IMR-90 (cell line): Measurements from ENCODE around the gene TIPRL. TPM values are rescaled to one million over a fixed set of nuclear protein-coding genes. Genes with fewer than 3 reads are reported as not detected.

Experiments used
- ATAC-seq: fragments of 200-7000 bp; cut with Tn5 transposase; 2 replicates; pipeline ENCODE4 v1.9.1; 2020; ENCODE audit warnings: low read depth, mild to moderate bottlenecking, moderate library complexity
- BruUV-seq: library from RNA; stranded (reverse); fragments of 400-500 nt; replicated peaks from 2 replicates; lab custom pipeline; 2021; lab: Mats Ljungman, UMichigan
- CTCF ChIA-PET: fragments of 300-600 bp; formaldehyde crosslinking; extraction: SDS; loops from one replicate; lab custom pipeline; 2021; ENCODE audit warnings: antibody characterized with exemption; lab: Yijun Ruan, JAX
- POLR2A ChIA-PET: fragments of 300-600 bp; sonication (Branson Sonifier 250); formaldehyde crosslinking; loops from one replicate; lab custom pipeline; 2022; ENCODE audit warnings: antibody characterized with exemption; ENCODE audit not compliant: unreplicated experiment; lab: Charles Lee
- DNase-seq: peaks from one replicate; pipeline ENCODE4 v3.0.0; 2013
- H2AFZ ChIP-seq: replicated peaks from 2 replicates; pipeline ENCODE3; 2013; ENCODE audit warnings: low read length, mild to moderate bottlenecking; ENCODE audit not compliant: poor library complexity
- H2AK5ac ChIP-seq: 2 replicates; pipeline ENCODE4 v1.6.1; 2013; ENCODE audit warnings: low read depth, low read length, inconsistent platforms
- H2AK9ac ChIP-seq: replicated peaks from 2 replicates; pipeline ENCODE3; 2013; ENCODE audit warnings: mild to moderate bottlenecking, low read depth, low read length, moderate library complexity; ENCODE audit not compliant: poor library complexity
- H2BK120ac ChIP-seq: 2 replicates; pipeline ENCODE4 v1.6.1; 2013; ENCODE audit warnings: low read depth, low read length, inconsistent platforms
- H2BK15ac ChIP-seq: 3 replicates; pipeline ENCODE4 v1.6.1; 2013; ENCODE audit warnings: low read depth, low read length, inconsistent platforms
- H2BK20ac ChIP-seq: 2 replicates; pipeline ENCODE4 v1.6.1; 2013; ENCODE audit warnings: low read depth, mild to moderate bottlenecking, inconsistent platforms, low read length, moderate library complexity
- H2BK5ac ChIP-seq: 2 replicates; pipeline ENCODE4 v1.6.1; 2013; ENCODE audit warnings: mild to moderate bottlenecking, low read depth, low read length, inconsistent platforms; ENCODE audit not compliant: poor library complexity, severe bottlenecking
- H3K14ac ChIP-seq: replicated peaks from 2 replicates; pipeline ENCODE4 v1.6.1; 2013; ENCODE audit warnings: low read depth, low read length, inconsistent platforms
- H3K18ac ChIP-seq: 2 replicates; pipeline ENCODE4 v1.6.1; 2013; ENCODE audit warnings: low read depth, low read length, control low read depth
- H3K23ac ChIP-seq: 2 replicates; pipeline ENCODE4 v1.6.1; 2013; ENCODE audit warnings: low read depth, low read length, inconsistent platforms
- H3K27ac ChIP-seq: 2 replicates; pipeline ENCODE4 v1.5.1; 2013; ENCODE audit warnings: mild to moderate bottlenecking, control low read depth, low read length; ENCODE audit not compliant: insufficient read depth
- H3K27me3 ChIP-seq: 2 replicates; pipeline ENCODE4 v1.6.1; 2013; ENCODE audit warnings: low read length; ENCODE audit not compliant: control insufficient read depth, insufficient read depth
- H3K36me3 ChIP-seq: 2 replicates; pipeline ENCODE4 v1.6.1; 2013; ENCODE audit warnings: low read length, mixed read lengths; ENCODE audit not compliant: control insufficient read depth, insufficient read depth
- H3K4ac ChIP-seq: 2 replicates; pipeline ENCODE4 v1.6.1; 2013; ENCODE audit warnings: low read depth, low read length, inconsistent platforms
- H3K4me1 ChIP-seq: 2 replicates; pipeline ENCODE4 v1.6.1; 2013; ENCODE audit warnings: low read length, mixed read lengths; ENCODE audit not compliant: control insufficient read depth, insufficient read depth
- H3K4me2 ChIP-seq: 2 replicates; pipeline ENCODE4 v1.6.1; 2013; ENCODE audit warnings: low read depth, mild to moderate bottlenecking, control low read depth, low read length, moderate library complexity
- H3K4me3 ChIP-seq: 2 replicates; pipeline ENCODE4 v1.5.1; 2013; ENCODE audit warnings: low read depth, mild to moderate bottlenecking, control low read depth, low read length, moderate library complexity; ENCODE audit not compliant: insufficient read depth
- H3K56ac ChIP-seq: 2 replicates; pipeline ENCODE4 v1.6.1; 2013; ENCODE audit warnings: low read length, inconsistent platforms; ENCODE audit not compliant: insufficient read depth; ENCODE audit errors: extremely low read depth
- H3K79me1 ChIP-seq, 2 experiments: 2 replicates each; pipeline ENCODE4 v1.6.1; 2013; ENCODE audit warnings: low read length in 2 of 2, inconsistent platforms in 1 of 2, low read depth in 1 of 2
- H3K9ac ChIP-seq: 2 replicates; pipeline ENCODE4 v1.6.1; 2013; ENCODE audit warnings: low read depth, low read length, control low read depth
- H3K9me1 ChIP-seq: 2 replicates; pipeline ENCODE4 v1.6.1; 2013; ENCODE audit warnings: low read length, inconsistent platforms; ENCODE audit not compliant: insufficient read depth
- H3K9me3 ChIP-seq: 2 replicates; pipeline ENCODE4 v1.6.1; 2013; ENCODE audit warnings: low read length; ENCODE audit not compliant: control insufficient read depth, insufficient read depth
- H4K20me1 ChIP-seq: 2 replicates; pipeline ENCODE4 v1.6.1; 2013; ENCODE audit warnings: low read length, inconsistent platforms; ENCODE audit not compliant: insufficient read depth
- H4K5ac ChIP-seq: 2 replicates; pipeline ENCODE4 v1.6.1; 2013; ENCODE audit warnings: mild to moderate bottlenecking, low read depth, low read length, control low read depth
- H4K8ac ChIP-seq, 2 experiments: 2 replicates each; pipeline ENCODE4 v1.6.1; 2013; ENCODE audit warnings: low read depth in 2 of 2, low read length in 2 of 2, control low read depth in 1 of 2, inconsistent platforms in 1 of 2
- H4K91ac ChIP-seq: 2 replicates; pipeline ENCODE4 v1.6.1; 2013; ENCODE audit warnings: low read depth, low read length, inconsistent platforms; ENCODE audit not compliant: insufficient read depth
- CEBPB ChIP-seq: IDR thresholded peaks from 2 replicates; pipeline ENCODE4 v1.6.1; 2012; ENCODE audit warnings: low read depth, low read length, improper control_type of control experiment
- ELK1 ChIP-seq: fragments of 150-350 bp; IDR thresholded peaks from 2 replicates; pipeline ENCODE4 v1.6.1; 2016; ENCODE audit warnings: low read depth, mild to moderate bottlenecking, low read length, moderate library complexity, borderline replicate concordance
- FOS ChIP-seq: fragments of 150-350 bp; IDR thresholded peaks from 2 replicates; pipeline ENCODE4 v1.6.1; 2016; ENCODE audit warnings: low read depth, low read length
- MXI1 ChIP-seq: IDR thresholded peaks from 2 replicates; pipeline ENCODE4 v1.6.1; 2012; ENCODE audit warnings: low read depth, mild to moderate bottlenecking, low read length, moderate library complexity, borderline replicate concordance
- NFE2L2 ChIP-seq: fragments of 150-350 bp; IDR thresholded peaks from 2 replicates; pipeline ENCODE4 v1.6.1; 2016; ENCODE audit warnings: low read depth, mild to moderate bottlenecking, low read length
- RAD21 ChIP-seq: IDR thresholded peaks from 2 replicates; pipeline ENCODE4 v1.6.1; 2012; ENCODE audit warnings: low read length, improper control_type of control experiment
- SMC3 ChIP-seq: fragments of 150-350 bp; IDR thresholded peaks from 2 replicates; pipeline ENCODE4 v1.6.1; 2016; ENCODE audit warnings: low read depth, mild to moderate bottlenecking, antibody characterized with exemption, low read length, moderate library complexity
- WGBS, 2 experiments: methylation state at CpG; one replicate each; pipeline versions ENCODE4 v1.1.5 to v1.1.7; 2013; ENCODE audit warnings: missing lambda C conversion rate in 2 of 2; ENCODE audit not compliant: insufficient read length in 1 of 2; ENCODE audit errors: extremely low coverage in 2 of 2; 5-methylcytosine and 5-hydroxymethylcytosine counted together
- dilution Hi-C: fragments of 300-500 bp; cut with HindIII; formaldehyde crosslinking; loops from one replicate; pipeline ENCODE4 v1.14.3; 2018; ENCODE audit warnings: low sequenced_read_pairs; ENCODE audit not compliant: unreplicated experiment
- in situ Hi-C: fragments of 300-500 bp; cut with MboI; formaldehyde crosslinking; loops from 3 replicates; pipeline ENCODE4 v1.14.3; 2019; ENCODE audit warnings: low sequenced_read_pairs, inconsistent platforms, mixed read lengths
- intact Hi-C: fragments of 100-400 bp; cut with micrococcal nuclease; formaldehyde crosslinking; loops from 2 replicates; pipeline ENCODE4 v1.10.0; 2022
- polyA plus RNA-seq, 3 experiments: library from polyadenylated mRNA; depleted of rRNA; stranded (reverse); fragments of >200 nt; gene quantifications; 2 replicates each; pipeline ENCODE4 v1.2.3, GENCODE V29; 2012; ENCODE audit warnings: low replicate concordance in 1 of 3
- total RNA-seq: library from RNA; depleted of rRNA; stranded (reverse); fragments of >200 nt; gene quantifications from 2 replicates; pipeline ENCODE4 v1.2.3, GENCODE V29; 2012
- TF ChIP-seq, protein P1 (sequence below): conservative IDR thresholded peaks from 2 replicates; pipeline ENCODE4 v1.5.1; 2012; ENCODE audit warnings: mild to moderate bottlenecking, low read depth, low read length, improper control_type of control experiment

The TIPRL gene
- total and polyA plus RNA-seq, 2 of the 4 experiments (the other 2 are of a cell fraction) = 15.4 to 23.8 TPM

GRCh38 chr1:168202941-168203654, 24.3 kb downstream of the TIPRL start:
- dilution Hi-C loops = no loop called here

More at GRCh38 chr1:168202941-168203654, 24.3 kb downstream of the TIPRL start:
- DNase-seq (peak; percentile 81), ATAC-seq (peak; percentile 66)
- H3K23ac ChIP-seq = no peak overlapping the region
- H3K9me1 ChIP-seq = no peaks in the 10 kb centered on the region
- H3K79me1 ChIP-seq = no peaks in the 10 kb centered on the region
- no peak overlapping the region for H3K4me2 ChIP-seq
- no peak overlapping the region for H2BK120ac ChIP-seq
- H3K4me1 ChIP-seq = peaks cover 2% of the 10 kb centered on the region; the same call in 1 of the 2 replicates
- no peak overlapping the region for H3K4me3 ChIP-seq
- no peak overlapping the region for H3K4ac ChIP-seq
- WGBS, 2 experiments = no CpG with 5 or more reads among the region's 1 CpG
- H2AFZ ChIP-seq = no peak overlapping the region
- ChIA-PET POLR2A (no interaction called here), CTCF (no interaction called here)
- peak overlapping the region; percentile 24; the same call in 1 of the 2 replicates for H3K27ac ChIP-seq
- H3K56ac ChIP-seq = no peak overlapping the region
- H4K5ac ChIP-seq = no peak overlapping the region
- no peak overlapping the region for H2BK15ac ChIP-seq
- in situ Hi-C loops = no loop called here
- H2AK9ac ChIP-seq = no peak overlapping the region
- H3K36me3 ChIP-seq = peaks cover 4% of the 10 kb centered on the region; the same call in 1 of the 2 replicates
- no peaks in the 10 kb centered on the region for H3K9me3 ChIP-seq
- H4K91ac ChIP-seq = no peak overlapping the region
- H2AK5ac ChIP-seq = no peak overlapping the region
- H2BK20ac ChIP-seq = no peak overlapping the region
- no TSS peak for BruUV-seq
- TF ChIP-seq ELK1 (no peak), MXI1 (no peak), FOS (no peak), NFE2L2 (no peak), CEBPB (peak; percentile 89), SMC3 (no peak), RAD21 (no peak)
- TF ChIP-seq, protein P1, sequence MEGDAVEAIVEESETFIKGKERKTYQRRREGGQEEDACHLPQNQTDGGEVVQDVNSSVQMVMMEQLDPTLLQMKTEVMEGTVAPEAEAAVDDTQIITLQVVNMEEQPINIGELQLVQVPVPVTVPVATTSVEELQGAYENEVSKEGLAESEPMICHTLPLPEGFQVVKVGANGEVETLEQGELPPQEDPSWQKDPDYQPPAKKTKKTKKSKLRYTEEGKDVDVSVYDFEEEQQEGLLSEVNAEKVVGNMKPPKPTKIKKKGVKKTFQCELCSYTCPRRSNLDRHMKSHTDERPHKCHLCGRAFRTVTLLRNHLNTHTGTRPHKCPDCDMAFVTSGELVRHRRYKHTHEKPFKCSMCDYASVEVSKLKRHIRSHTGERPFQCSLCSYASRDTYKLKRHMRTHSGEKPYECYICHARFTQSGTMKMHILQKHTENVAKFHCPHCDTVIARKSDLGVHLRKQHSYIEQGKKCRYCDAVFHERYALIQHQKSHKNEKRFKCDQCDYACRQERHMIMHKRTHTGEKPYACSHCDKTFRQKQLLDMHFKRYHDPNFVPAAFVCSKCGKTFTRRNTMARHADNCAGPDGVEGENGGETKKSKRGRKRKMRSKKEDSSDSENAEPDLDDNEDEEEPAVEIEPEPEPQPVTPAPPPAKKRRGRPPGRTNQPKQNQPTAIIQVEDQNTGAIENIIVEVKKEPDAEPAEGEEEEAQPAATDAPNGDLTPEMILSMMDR = no peak
- H3K9ac ChIP-seq = no peak overlapping the region
- H3K18ac ChIP-seq = no peak overlapping the region
- H4K20me1 ChIP-seq = no peaks in the 10 kb centered on the region
- no peak overlapping the region for H4K8ac ChIP-seq
- intact Hi-C loops = no loop called here
- no peaks in the 10 kb centered on the region for H3K27me3 ChIP-seq
- H3K14ac ChIP-seq = no peak overlapping the region
- H2BK5ac ChIP-seq = peak overlapping the region; percentile 49
